GM21825 (cell line): Measurements from ENCODE around the gene HSFX3.
"Not testable (repeated sequence)": the region's sequence is repeated elsewhere in the genome, so short reads cannot be mapped to it uniquely, and the experiment has no call there.

ENCODE experiments used
- ATAC-seq: cut with Tn5 transposase; IDR thresholded peaks from one replicate; pipeline ENCODE4 v1.9.1; 2021; ENCODE audit warnings: mild to moderate bottlenecking, moderate library complexity; ENCODE audit not compliant: unreplicated experiment

HSFX3 gene

DNA sequence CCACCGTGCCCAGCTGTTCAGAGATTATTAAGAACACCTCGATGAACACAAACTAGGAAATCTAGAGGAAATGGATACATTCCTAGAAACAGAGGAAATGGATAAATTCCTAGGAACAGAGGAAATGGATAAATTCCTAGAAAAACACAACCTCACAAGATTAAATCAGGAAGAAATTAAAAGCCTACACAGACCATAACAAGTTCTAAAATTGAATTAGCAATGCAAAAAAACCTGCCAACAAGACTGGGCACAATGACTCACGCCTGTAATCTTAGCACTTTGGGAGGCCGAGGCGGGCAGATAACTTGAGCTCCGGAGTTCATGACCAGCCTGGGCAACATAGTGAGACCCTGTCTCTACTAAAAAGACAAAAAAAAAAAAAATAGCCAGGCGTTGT, 31.5 kb downstream of the HSFX3 start:
- no peak for ATAC-seq

DNA sequence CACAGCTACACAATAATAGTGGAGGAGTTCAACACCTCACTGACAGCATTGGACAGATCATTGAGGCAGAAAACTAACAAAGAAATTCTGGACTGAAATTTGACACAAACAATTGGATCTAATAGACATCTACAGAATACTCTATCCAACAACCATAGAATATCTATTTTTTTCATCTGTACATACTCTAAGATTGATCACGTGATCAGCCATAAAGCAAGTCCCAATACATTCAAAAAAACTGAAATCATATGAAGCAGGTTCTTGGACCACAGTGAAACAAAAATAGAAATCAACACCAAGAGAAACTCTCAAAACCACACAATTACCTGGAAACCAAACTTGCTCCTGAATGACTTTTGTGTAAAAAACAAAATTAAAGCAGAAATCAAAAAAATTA, 32.4 kb downstream of the HSFX3 start:
- no peak for ATAC-seq

DNA sequence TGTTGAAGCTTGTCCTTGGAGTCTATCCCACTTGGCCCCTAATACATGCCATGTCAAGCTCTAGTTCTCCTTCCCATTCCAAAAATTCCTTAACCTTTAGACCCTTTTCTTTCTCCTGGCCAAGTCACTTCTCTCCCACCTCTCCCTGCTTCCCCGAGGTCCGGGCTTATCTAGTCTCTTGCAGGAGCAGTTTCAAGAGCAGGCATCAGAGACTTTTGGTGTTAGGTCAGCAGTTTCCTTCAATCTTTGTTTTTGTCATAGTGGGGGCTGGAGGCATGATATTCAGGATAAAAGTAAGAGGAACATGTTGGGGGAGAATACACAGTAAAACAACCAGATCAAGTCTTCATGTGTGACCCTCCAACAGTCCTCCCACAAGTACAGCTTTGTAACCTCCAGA, 33.1 kb downstream of the HSFX3 start:
- no peak for ATAC-seq

DNA sequence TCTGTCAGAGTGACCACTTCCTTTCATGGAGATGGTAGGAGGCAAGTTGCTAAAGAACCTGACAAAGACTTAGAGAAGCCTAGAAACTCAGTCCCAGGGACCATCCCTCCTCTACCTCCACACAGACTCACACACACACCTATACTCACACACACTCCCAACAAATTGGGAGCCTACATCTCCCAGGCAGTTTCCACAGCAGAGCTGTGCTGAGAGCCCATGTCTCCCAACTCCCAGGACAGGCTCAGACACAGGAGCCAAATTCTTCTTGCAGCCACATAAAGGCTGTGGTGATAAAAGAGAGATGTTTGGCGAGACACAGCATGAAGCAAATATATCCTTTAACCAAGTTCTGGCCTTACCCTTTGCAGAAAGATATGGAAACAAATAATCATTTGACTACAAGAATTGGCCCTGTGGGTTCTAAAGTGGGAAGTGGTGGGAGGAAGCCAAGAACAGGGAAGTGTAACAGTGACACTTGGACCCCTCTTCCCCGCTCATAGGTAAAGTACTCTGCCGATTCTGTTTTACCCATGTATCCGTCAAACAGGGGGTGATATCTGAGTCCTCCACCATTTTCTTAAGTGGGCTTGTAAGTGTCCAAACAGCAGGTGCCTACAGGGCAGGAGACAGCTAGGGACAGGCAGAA, 33.6 kb downstream of the HSFX3 start:
- no peak for ATAC-seq

DNA sequence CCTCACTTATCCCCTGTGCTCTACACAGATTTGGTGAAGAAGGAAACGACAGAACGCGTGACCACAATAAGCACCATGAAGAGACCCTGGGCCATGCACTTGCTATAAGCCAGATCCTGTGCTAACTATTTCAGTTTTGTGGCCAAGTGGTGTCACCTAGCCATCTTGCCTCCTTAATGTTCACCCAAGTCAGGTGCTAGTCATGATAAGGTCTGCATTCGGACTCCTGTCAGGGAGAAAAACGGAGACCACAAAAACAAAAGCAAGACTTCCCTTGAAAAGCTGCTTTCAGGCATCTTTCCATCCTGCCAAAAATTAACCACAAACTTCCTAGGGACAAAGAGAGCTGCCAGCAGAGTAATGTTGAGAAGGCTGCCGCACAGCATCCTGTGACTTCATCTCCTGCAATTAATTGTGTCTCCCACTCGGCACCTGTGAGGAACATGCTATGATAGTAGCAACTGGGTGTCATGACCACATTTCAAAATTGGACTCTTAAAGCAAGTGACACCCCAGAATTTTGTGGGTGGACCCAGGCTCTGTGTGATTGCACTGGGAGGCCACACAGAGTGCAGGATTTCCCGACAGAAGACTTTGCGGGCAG, 35.8 kb downstream of the HSFX3 start:
- no peak for ATAC-seq

DNA sequence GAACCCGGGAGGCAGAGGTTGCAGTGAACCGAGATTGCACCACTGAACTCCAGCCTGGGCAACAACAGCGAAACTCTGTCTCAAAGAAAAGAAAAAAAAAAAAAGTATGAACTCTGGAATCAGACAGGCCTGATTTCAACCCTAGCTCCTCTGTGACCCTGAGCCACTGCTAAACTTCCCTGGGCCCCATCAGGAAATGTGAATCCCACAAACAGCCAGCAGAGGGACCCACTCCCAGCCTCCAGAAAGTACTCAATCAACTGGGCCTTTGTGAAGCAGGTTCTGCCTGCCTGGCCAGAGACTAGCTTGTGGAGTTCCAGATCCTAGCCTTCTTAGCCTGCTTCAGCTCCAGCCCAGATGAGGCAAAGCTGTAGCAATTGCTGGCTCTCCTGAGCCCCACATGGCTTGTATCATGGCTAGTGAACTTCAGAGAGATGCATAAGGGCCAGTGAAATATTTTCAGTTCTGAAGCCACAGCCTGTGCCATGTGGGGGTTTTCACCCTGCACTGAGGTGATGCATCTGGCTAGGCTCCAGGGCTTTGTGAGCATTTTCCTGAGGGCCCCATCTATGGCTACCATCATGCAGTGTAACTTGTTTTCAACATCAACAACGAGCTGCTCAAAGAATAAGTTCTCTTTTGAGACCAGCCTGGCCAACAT, 37.4 kb downstream of the HSFX3 start:
- ATAC-seq = peak; percentile 79

DNA sequence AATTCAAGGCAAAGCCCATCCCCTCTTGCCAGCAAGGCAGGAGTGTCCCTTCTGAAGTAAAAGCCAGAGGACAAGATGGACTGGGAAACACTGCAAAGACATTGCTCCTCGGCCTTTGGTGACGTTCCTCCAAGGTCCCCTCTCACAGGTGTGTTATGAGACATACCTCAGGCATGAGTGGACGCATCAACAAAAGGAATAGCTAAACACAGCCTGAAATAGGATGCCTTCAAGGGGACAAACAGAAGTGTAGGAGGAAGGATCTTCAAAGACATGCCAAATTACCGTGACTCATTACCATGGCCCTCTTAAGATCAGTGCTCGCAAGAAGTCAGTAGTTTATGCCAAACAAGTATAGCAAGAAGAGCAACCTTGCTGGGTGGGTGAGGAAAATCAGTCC, 38.6 kb downstream of the HSFX3 start:
- no peak for ATAC-seq

DNA sequence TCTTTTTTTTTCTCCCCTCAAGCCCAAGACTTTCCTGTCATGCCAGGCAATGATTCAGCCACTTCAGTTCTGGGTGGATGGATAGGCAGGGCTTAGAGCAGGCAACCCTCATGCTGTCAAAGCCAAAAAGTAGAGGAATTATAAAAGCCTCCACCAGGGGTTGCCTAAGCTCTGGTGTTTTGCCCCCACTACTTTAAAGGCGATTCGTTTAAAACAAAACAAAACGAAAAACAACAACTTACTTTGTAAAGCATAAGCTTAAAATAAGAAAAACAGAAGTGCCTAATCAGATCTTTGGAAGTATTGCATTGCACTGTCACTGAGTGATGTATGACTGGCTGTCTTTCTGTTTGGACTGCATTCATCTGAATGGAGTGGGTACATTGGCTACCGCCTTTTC, 39.3 kb downstream of the HSFX3 start:
- no peak for ATAC-seq

DNA sequence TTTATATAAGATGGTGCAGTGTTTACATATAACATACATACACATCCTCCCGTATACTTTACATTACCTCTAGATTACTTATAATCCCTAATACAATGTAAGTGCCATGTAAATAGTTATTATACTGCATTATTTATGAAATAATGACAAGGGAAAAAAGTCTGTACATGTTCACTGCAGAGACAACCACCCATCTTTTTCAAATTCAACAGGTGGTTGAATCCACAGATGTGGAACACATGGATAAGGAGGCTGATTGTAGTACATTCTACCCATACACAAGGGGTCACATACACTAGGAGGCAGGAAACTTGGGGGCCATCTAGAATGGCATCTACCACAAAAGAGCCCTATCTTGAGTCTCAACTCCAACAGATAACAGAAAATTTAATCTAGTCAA, 41.3 kb downstream of the HSFX3 start:
- ATAC-seq = no peak

DNA sequence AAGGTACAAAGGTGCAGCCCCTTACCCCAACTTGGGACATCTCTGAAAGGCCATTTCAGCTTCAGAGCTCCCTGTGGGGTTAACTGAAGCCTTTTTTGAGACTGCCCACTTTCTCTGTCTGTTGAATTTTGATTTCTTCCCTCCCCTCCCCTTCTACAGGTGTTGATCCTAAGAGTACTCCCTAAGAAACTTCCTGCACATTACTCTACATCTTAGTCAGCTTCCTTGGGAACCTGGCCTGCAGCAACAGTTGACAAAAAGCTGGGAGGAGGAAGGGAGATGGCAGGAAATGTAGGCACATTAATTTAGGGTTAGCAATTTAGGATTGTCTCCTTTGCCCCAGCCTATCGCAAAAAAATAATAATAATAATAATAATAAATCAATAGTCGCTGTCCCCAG, 43.4 kb downstream of the HSFX3 start:
- ATAC-seq = no peak

DNA sequence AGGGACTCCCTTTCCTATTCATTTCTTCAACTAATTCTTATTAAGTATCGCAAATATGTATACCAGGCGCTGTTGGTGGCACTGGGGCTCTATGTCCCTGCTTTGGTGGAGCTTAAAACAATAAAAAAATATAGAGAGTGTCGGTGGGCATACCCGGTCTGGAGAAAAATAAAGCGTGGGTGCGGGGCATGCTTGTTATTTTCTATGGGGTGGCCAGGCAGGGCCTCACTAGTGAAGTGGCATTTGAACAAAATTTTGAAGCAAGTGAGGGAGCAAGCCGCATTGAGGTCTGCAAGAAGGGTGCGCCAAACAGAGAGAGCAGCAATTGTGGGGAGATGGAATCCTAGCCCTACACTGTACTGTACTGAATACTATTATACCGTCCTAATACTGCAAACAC, 44.1 kb downstream of the HSFX3 start:
- ATAC-seq = no peak

DNA sequence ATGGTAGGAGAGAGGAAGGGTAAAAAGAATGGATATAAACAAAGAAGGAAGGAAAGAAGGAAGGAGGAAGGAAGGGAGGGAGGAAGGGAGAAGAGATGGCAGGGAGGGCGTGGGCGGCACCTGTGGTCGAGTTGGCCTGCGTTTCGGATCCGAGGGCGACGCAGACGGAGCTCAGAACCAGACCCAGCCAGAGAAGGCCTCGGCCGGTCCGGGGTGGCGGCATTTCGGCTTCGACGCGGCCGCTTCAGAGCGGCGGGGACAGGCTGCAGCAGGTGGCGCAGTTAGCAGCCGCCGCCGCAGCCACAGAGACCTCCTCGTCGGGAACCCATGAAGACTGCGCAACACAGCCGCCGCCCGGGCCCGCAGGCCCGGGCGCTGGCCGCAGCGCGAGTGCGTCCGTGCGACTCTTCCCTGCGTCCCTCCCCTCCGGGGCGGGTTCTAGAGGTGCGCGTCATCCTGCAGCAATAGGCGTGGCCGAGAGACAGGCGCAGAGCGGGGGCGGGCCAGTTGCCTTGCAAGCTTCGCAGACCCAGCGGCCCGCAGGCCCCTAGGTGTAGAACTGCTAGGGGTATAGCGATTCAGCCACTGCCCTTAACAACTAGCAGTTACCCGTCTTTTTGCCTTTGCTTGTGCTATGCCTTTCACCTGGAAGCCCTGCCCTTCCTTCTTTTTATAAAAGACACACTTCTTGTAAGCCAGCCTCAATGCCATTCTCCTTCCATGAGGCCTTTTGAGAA, 44.6 kb downstream of the HSFX3 start, which contains the start of gene IDS:
Gene IDS, minus strand, starts transcription at position 392 of the 737 bp plus-strand sequence. Its CDS starts 169 bp downstream, at position 223.
- ATAC-seq = peak; percentile 75

DNA sequence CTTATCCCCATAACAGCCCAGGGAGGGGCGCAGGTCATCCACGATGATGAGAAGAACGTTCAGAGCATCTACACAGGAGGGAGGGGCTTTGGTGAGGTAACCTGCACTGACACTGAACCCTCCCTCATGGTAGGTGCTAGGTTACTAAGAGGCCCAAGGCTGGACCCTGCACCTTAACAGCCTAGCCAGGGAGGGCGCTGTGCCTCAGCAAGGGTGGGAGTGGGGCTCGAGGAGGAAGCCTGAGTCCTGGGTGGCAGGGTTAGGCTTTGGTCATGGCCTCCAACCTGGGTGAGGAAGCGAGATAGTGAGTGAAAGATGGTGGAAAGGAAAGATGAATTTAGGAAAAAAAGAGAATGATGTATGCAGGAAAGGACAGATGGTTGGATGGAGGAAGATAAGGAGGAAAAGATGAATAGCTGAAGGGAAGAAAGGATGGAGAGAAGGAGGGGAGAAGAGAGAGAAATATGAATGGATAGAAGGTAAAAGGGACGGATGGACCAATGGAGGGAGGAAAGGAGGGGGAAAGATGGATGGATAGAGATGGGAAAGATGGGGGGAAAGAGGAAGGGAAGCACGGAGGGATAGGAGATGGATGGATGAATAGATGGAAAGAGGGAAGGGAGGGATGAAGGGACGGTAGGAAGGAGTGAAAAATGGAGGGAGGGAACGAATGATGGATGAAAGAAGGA, 45.4 kb downstream of the HSFX3 start:
- ATAC-seq = peak; percentile 46

DNA sequence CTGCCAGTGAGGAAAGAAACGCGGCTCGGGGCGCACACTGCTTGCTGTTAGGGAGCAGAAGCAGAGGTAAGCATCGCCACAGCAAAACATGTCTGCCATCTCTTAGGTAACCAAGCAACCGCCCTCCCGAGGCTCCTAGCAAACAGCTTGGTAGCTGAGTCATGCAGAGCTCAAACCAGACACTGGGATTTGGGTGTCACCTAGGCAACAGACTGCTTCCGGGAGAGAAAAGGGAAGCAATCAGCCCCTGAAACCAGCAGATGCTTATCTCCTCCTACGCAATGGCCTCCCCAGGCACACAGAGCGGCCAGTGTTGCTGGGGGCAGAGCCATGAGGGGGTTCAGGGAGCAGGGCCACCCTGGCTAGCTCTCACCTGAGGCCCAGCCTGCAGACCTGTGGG, 46.3 kb downstream of the HSFX3 start:
- peak; percentile 66 for ATAC-seq

DNA sequence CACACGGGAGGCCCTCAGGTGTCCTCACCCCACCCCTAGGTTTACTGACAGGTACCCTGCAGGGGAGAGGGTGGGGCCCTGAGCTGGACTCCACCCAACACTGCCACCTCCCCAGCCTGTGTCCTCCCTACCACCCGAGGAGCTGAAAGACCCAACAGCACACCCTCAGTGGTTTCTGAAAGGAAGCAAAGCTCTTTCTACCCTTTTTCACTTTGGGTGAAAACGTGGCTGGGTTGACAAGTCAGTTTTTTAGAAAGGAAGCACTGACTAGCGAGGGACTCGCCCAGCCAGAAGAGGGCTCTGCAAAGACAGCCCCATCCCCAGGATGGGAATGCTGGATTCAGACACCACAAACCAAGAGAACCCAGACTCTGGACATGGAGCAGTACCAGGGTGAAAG, 46.8 kb downstream of the HSFX3 start:
- not testable (repeated sequence) for ATAC-seq

DNA sequence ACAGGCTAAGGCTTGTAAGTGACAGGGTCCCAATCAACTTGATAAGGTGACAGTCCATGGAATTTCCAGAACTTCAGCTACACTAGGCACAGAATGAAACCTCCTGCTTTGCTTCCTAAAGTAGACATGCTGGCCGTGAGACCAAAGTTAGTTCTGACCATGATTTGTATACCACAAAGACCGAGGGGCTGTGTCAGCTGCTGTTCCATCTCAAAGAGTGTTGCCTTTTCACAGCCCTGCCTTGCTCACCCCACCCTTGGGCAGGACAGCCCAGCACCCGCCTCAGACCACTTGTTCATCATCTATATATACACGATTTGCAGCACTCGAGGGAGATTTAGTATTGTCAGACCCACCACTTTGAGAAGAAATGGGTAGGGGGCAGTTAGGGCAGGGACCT, 50.0 kb downstream of the HSFX3 start:
- ATAC-seq = no peak

DNA sequence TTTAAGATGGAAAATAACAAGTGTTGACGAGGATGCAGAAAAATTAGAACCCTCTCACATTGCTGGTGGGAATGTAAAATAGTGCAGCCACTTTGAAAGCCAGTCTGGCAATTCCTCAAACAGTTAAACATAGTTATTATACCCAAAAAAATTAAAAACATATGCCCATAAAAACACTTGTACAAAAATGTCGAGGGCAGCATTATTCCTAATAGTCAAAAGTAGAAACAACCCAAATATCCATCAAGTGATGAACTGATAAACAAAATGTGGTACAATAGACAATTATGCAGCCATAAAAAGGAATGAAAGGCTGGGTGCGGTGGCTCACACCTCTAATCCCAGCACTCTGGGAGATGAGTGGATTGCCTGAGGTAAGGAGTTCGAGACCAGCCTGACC, 51.0 kb downstream of the HSFX3 start:
- ATAC-seq = no peak
